Activated gamma-delta T cell (primary cell): Measurements from ENCODE around the gene ACP1.

Experiments used
- DNase-seq: peaks from one replicate; lab custom pipeline; 2025; lab: John Stamatoyannopoulos, UW
- total RNA-seq, 2 donors: gene quantifications; one replicate each; lab custom pipeline; 2026; lab: John Stamatoyannopoulos, UW

ACP1 gene
- 91.2 to 97.6 reads per million in 2 donors for total RNA-seq

DNA sequence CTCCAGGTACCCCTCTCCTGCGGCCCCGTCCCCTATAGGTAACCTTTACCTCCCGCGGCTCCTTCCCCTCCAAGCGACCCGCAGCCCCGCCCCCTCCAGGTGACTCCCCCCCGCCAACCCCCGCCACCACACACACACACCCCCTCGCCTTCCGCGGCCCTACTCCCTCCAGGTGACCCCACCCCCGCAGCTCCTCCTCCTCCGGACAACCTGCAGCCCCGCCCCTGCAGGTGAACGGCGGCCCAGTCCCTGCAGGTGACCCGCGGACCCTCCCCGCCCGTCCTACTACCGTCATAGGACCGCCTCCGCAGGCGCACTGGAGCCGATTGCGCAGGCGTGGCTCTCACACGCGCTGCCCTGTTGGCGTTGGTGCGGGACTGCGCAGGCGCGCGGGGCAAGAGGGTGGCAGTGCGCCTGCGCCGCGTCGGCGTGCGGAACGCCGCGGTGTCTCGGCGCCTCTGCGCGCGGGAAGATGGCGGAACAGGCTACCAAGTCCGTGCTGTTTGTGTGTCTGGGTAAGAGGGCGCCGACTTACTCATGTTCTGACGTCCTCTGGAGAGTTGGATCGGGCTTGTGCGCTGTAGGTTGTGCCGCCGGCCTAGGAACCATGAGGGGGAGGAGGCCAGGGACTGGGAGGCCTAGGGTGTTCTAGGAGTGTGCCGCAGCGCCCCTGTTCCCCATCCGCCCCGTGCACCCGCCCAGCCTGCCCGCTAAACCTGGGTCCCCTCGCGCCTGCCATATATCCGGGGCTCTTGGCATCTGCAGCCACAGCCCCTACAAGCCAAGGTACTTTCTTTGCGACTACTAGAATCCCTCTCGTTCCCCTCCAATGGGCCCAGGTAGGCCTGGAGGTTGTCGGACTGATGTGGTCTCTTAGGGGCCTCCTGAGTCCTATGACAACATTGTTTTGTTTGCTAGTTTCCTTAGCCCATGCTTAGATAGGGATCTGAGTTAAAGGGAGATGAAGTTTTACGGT is at the start of gene ACP1:
ACP1 (plus strand) TSS at position 455 of the 976 bp plus-strand sequence; CDS start at position 473, 18 bp downstream.
- DNase-seq, result peak; percentile 94

GRCh38 chr2:216068-216467 is 48.7 kb upstream of the ACP1 start:
- DNase-seq, result no peak

GRCh38 chr2:223451-223850 is 41.3 kb upstream of the ACP1 start:
- DNase-seq, result no peak

- DNase-seq, result no peak
Observed at GRCh38 chr2:223971-224760, 40.6 kb upstream of the ACP1 start.

- no peak for DNase-seq
Observed at GRCh38 chr2:228115-228514, 36.6 kb upstream of the ACP1 start.

DNA sequence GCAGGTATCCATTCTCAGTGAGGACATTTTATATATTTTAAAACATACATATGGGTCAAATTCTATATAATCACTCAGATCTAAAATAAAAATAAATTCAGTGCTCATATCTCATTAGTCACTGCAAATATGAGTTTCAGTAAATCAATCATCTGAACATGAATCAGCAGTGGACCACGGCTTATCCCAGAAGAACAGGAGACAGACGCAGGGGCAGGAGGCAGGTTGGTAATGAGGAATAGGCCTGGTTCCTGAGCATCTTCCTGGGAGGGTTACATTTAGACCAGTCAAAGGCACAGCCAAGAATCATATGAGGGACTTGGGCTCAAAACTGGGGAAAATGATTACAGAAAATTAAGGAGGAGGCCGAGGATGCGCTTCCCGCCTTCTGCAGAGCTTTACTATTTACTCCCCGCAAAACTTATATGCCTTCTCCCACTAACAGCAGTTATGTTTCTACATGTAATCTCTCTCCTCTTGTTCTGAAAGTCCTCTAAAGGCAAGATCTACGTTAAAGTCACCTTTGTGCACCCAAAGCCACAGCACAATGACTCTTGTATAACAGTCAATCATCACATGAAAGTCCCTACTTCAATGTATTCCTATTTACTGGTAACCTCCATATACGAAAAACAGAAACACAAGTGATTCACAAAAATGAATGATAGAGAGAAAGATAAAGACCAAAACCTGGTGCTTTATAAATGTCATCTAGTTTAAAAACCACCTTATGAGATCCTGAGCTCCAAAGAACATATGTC is 36.0 kb upstream of the ACP1 start:
- DNase-seq, result no peak

GRCh38 chr2:231521-232185 is 33.1 kb upstream of the ACP1 start:
- DNase-seq, result no peak

DNA sequence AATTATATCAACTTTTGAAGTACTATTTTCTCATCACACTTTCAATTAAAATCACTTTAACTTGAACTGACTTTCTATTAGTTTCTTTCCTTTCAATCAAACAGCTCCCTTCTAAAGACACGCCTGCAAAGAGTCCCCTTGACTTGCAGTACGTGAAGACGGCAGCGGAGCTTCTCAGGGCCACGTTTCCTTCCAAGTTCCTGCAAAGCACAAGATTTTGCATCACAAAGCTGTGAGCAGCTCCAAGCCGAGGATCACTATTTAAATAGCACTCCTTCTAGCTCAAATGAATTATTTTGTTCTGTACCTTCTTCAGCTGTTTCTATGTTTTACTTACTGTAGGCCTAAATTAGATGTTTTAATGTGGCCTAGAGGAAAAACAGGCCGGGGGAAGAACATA is 31.7 kb upstream of the ACP1 start:
- DNase-seq, result no peak

- no peak for DNase-seq
Observed at GRCh38 chr2:234421-234820, 30.3 kb upstream of the ACP1 start.

DNA sequence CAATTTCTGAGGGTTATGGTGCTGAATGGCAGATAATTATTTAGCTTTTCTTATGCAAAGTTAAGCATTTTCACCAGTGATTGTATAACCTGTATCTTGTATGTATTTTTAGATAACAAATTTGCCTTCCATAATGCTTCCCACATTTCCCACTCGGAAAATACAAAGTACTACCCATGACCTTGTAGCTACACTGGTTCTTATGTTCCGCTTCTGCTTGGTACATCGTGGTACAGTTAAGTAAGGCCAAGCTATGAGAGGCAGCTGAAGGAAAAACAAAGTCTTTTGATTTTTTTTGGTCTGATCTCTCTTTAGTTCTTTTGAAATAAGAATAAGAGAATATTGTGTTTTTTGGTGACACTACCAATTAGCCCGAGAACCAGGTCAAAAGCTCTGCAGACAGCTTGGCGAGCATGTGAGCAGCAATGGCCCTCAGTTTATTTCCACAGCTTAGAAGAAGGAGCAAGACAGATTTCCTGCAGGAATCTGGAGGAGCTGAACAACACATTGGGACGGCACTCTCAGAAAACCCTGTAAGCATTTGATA is 27.7 kb upstream of the ACP1 start:
- no peak for DNase-seq

DNA sequence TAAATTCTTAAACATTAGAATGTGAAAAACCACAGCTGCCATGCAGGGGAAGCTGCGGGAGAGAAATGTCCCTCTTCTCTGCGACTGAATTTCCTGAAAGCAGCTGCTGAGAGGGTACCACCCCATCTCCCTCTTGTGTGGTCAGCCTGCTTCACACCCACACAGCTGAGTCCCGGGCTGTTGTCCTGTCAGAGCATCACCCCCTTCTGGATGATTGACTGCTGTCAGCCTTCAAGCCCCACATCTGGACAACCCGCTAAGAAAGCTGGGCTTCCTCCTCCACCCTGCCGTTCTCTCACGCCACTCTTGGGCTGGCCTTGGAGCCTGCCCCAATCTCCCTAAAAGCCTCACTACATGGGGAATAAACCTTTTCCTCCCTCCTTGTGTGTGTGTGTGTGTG is 26.9 kb upstream of the ACP1 start:
- DNase-seq, result no peak

DNA sequence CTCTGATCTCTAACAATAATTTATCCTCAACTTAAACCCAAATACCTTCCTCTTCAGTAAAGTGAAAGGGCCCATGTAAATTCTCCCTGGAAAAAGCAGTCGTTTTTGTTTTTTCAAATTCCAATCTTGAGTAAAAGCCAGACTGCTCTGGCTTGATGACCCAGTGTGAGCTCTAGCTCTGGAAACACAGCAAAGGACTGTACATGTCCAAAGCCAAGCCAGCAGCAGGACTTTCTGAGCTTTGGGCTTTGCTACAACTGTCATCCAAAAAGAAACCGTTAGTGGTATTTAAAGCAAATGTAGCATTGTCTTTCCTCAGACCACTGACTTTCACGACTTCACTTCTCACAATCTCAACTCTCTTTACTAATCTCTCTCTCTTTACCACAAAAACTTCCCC is 26.3 kb upstream of the ACP1 start:
- no peak for DNase-seq

GRCh38 chr2:238869-239268 is 25.9 kb upstream of the ACP1 start:
- DNase-seq, result no peak

DNA sequence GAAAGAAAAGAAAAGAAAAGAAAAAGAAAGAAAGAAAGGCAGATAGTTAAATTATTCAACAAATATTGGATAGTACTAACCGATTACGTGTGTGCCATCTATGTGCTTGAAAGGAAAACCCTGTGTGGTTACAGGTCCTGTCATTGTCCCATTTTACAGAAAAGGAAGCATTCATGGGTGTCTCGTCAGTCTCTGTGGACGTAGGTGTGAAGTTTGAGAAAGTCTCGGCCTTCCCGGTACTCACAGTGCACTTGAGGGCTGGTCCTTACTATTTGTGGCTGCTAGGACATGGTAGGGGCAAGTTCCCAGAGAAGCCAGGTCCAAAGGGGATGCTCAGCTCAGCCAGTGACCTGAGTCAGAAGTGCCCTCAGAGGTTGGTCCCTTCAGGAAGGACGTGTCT is 20.2 kb upstream of the ACP1 start:
- no peak for DNase-seq

DNA sequence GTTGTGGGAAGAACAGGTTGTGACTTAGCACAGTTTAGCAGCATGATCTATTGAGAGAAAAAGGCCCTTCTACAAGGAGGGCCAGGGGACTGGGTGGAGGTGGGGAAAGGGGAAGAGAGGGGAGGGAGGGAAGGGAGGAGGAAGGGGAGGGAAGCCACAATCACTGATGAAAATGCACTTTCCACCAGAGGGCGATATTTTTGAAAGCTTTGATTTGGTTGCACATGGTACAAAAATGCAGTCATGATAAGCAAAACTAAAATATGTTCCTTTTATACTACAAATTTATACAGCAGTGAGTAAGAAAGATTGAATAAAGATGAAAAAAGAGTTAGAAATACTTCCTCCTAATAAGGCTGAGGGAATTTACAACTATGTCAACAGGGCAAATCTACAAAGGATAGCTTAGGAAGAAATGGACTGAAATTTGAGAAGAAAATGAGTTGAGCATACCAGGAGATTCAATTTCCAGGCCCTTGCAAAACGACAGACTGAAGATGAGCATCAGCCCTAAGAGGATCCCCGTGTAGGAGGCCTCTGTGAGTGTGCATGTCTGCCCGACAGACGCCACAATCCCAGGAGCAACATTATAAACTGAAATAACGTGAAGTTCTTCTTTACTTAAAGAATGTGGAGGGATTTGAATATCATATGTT is 18.1 kb upstream of the ACP1 start:
- no peak for DNase-seq

DNA sequence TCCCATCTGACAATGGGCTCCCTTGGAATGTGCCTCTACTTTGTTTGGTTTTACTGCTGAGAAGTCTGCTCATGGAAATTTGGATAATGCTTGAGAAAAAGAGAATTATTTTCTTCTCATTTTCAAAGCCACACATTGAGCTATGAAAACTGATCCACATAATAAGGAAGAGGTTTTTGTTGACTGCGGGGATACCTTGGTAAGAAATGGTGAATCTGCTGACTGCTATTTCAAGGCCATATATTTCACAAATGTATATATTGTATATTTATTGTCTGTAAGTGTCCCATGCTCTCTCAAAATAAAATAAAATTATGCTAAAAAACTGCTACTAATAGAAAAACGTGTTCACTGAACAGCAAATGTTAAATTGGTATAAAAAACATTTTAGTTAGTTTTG is 16.0 kb upstream of the ACP1 start:
- no peak for DNase-seq

GRCh38 chr2:249538-250042 is 15.2 kb upstream of the ACP1 start:
- no peak for DNase-seq

GRCh38 chr2:252001-252602 is 12.6 kb upstream of the ACP1 start:
- DNase-seq, result no peak

DNA sequence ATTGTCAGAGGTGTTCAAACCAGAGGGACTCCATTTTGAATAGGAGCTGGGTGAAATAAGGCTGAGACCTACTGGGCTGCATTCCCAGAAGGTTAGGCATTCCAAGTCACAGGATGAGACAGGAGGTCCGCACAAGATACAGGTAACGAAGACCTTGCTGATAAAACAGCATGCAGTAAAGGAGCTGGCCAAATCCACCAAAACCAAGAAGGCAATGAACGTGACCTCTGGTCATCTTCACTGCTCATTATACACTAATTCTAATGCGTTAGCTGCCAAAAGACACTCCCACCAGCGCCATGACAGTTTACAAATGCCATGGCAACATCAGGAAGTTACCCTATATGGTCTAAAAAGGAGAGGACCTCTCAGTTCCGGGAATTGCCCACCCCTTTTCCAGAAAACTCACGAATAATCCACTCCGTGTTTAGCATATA is 11.5 kb upstream of the ACP1 start:
- no peak for DNase-seq

- no peak for DNase-seq
Observed at GRCh38 chr2:254241-254640, 10.5 kb upstream of the ACP1 start.
